H9 (cell line): ENCODE data around the gene KPTN. TPM values are rescaled to one million over a fixed set of nuclear protein-coding genes. Genes with fewer than 3 reads are reported as not detected.
A peak's percentile ranks its signal among the peaks of the same experiment; 100 is the strongest.

Source experiments
- DNase-seq: peaks from one replicate; pipeline ENCODE4 v3.0.0-alpha.2; 2017
- H2AFZ ChIP-seq: one replicate; pipeline ENCODE4 v1.6.1; 2013; ENCODE audit warnings: mild to moderate bottlenecking, low read length, control low read depth, moderate library complexity
- H2AK5ac ChIP-seq: 2 replicates; pipeline ENCODE4 v1.6.1; 2013; ENCODE audit warnings: low read length, control low read depth, mixed read lengths; ENCODE audit not compliant: insufficient read length
- H2BK120ac ChIP-seq: one replicate; pipeline ENCODE4 v1.6.1; 2013; ENCODE audit warnings: low read depth, mild to moderate bottlenecking, low read length, control low read depth, inconsistent platforms; ENCODE audit not compliant: poor library complexity, severe bottlenecking
- H2BK12ac ChIP-seq: 2 replicates; pipeline ENCODE4 v1.6.1; 2013; ENCODE audit warnings: low read length, control low read depth, mixed read lengths, low read depth; ENCODE audit not compliant: insufficient read length
- H2BK15ac ChIP-seq: 2 replicates; pipeline ENCODE4 v1.6.1; 2013; ENCODE audit warnings: low read depth, low read length, control low read depth
- H2BK20ac ChIP-seq: one replicate; pipeline ENCODE4 v1.6.1; 2013; ENCODE audit warnings: low read depth, mild to moderate bottlenecking, low read length, control low read depth, inconsistent platforms; ENCODE audit not compliant: poor library complexity, severe bottlenecking
- H2BK5ac ChIP-seq: 2 replicates; pipeline ENCODE4 v1.6.1; 2013; ENCODE audit warnings: low read length, control low read depth, mixed read lengths; ENCODE audit not compliant: insufficient read length
- H3K14ac ChIP-seq: 2 replicates; pipeline ENCODE4 v1.6.1; 2013; ENCODE audit warnings: low read length, control low read depth; ENCODE audit not compliant: insufficient read depth
- H3K18ac ChIP-seq: 2 replicates; pipeline ENCODE4 v1.6.1; 2013; ENCODE audit warnings: low read depth, mild to moderate bottlenecking, mixed read lengths, low read length, control low read depth; ENCODE audit not compliant: insufficient read length
- H3K23ac ChIP-seq: 2 replicates; pipeline ENCODE4 v1.6.1; 2013; ENCODE audit warnings: low read length, control low read depth, mixed read lengths, low read depth; ENCODE audit not compliant: insufficient read length
- H3K23me2 ChIP-seq: 2 replicates; pipeline ENCODE4 v1.6.1; 2013; ENCODE audit warnings: low read depth, mild to moderate bottlenecking, mixed read lengths, low read length, control low read depth; ENCODE audit not compliant: insufficient read length, poor library complexity, severe bottlenecking
- H3K27ac ChIP-seq: 2 replicates; pipeline ENCODE4 v1.5.1; 2013; ENCODE audit warnings: low read length, control low read depth, mixed read lengths, low read depth; ENCODE audit not compliant: insufficient read length
- H3K27me3 ChIP-seq: 2 replicates; pipeline ENCODE4 v1.6.1; 2013; ENCODE audit warnings: low read length, control low read depth, inconsistent platforms; ENCODE audit not compliant: insufficient read depth
- H3K4ac ChIP-seq: 2 replicates; pipeline ENCODE4 v1.6.1; 2013; ENCODE audit warnings: low read depth, mild to moderate bottlenecking, control low read depth, inconsistent platforms, low read length, moderate library complexity
- H3K4me1 ChIP-seq: 2 replicates; pipeline ENCODE4 v1.6.1; 2013; ENCODE audit warnings: low read length, control low read depth, inconsistent platforms; ENCODE audit not compliant: insufficient read depth
- H3K4me2 ChIP-seq: 2 replicates; pipeline ENCODE4 v1.6.1; 2013; ENCODE audit warnings: low read length, control low read depth, mixed read lengths; ENCODE audit not compliant: insufficient read length, insufficient read depth
- H3K56ac ChIP-seq: 2 replicates; pipeline ENCODE4 v1.6.1; 2013; ENCODE audit warnings: low read depth, mild to moderate bottlenecking, mixed read lengths, low read length, control low read depth; ENCODE audit not compliant: insufficient read length
- H3K79me1 ChIP-seq: 2 replicates; pipeline ENCODE4 v1.6.1; 2013; ENCODE audit warnings: low read depth, mild to moderate bottlenecking, moderate library complexity, low read length, control low read depth, inconsistent platforms; ENCODE audit not compliant: insufficient read depth, poor library complexity, severe bottlenecking
- H3K79me2 ChIP-seq: 2 replicates; pipeline ENCODE4 v1.6.1; 2013; ENCODE audit warnings: low read length, control low read depth, inconsistent platforms; ENCODE audit not compliant: insufficient read depth
- H3K9ac ChIP-seq: 2 replicates; pipeline ENCODE4 v1.6.1; 2013; ENCODE audit warnings: low read length, control low read depth, mixed read lengths; ENCODE audit not compliant: insufficient read length; ENCODE audit errors: extremely low read depth
- H3K9me3 ChIP-seq: one replicate; pipeline ENCODE4 v1.6.1; 2013; ENCODE audit warnings: low read depth, low read length, inconsistent platforms; ENCODE audit not compliant: control insufficient read depth
- H3T11ph ChIP-seq: one replicate; pipeline ENCODE4 v1.6.1; 2013; ENCODE audit warnings: mild to moderate bottlenecking, low read length, control low read depth, inconsistent platforms
- H4K20me1 ChIP-seq: one replicate; pipeline ENCODE4 v1.6.1; 2013; ENCODE audit not compliant: control insufficient read depth, insufficient read length, insufficient read depth
- H4K5ac ChIP-seq: 2 replicates; pipeline ENCODE4 v1.6.1; 2013; ENCODE audit warnings: low read depth, mild to moderate bottlenecking, mixed read lengths, low read length, control low read depth; ENCODE audit not compliant: insufficient read length
- H4K8ac ChIP-seq: replicated peaks from 2 replicates; pipeline ENCODE4 v1.6.1; 2013; ENCODE audit warnings: low read length, control low read depth, mixed read lengths, low read depth; ENCODE audit not compliant: insufficient read length
- H4K91ac ChIP-seq: 2 replicates; pipeline ENCODE4 v1.6.1; 2013; ENCODE audit warnings: low read depth, mild to moderate bottlenecking, moderate library complexity, mixed read lengths, low read length, control low read depth; ENCODE audit not compliant: insufficient read length
- H3K27ac Mint-ChIP-seq, 3 experiments: 2 replicates in 2 of 3; 3 replicates in 1 of 3; pipeline ENCODE4 v1.8.0; 2020 to 2021; ENCODE audit warnings: mixed read lengths in 3 of 3, mild to moderate bottlenecking in 1 of 3, moderate library complexity in 1 of 3
- H3K27me3 Mint-ChIP-seq: 2 replicates; pipeline ENCODE4 v1.8.0; 2021; ENCODE audit warnings: low read depth, mild to moderate bottlenecking, moderate library complexity, mixed read lengths
- H3K36me3 Mint-ChIP-seq, 3 experiments: 2 replicates in 2 of 3; 3 replicates in 1 of 3; pipeline ENCODE4 v1.8.0; 2020 to 2021; ENCODE audit warnings: low read depth in 3 of 3, mixed read lengths in 3 of 3; ENCODE audit not compliant: insufficient read depth in 1 of 3
- H3K4me1 Mint-ChIP-seq, 2 experiments: 2 replicates each; pipeline ENCODE4 v1.8.0; 2020; ENCODE audit warnings: mixed read lengths in 2 of 2
- H3K4me3 Mint-ChIP-seq, 2 experiments: 2 replicates in 1 of 2; 3 replicates in 1 of 2; pipeline ENCODE4 v1.8.0; 2020 to 2021; ENCODE audit warnings: mild to moderate bottlenecking in 2 of 2, mixed read lengths in 2 of 2, moderate library complexity in 1 of 2
- H3K9me3 Mint-ChIP-seq, 2 experiments: 2 replicates in 1 of 2; 3 replicates in 1 of 2; pipeline ENCODE4 v1.8.0; 2020; ENCODE audit warnings: mild to moderate bottlenecking in 2 of 2, mixed read lengths in 2 of 2, moderate library complexity in 1 of 2
- CTCF ChIP-seq: fragments of 200-600 bp; sonication (generic); conservative IDR thresholded peaks from 3 replicates; pipeline ENCODE4 v1.8.0; 2021; ENCODE audit warnings: antibody characterized with exemption, mild to moderate bottlenecking
- WGBS: extraction: QIAGEN DNeasy Blood & Tissue Kit; methylation state at CpG from one replicate; pipeline ENCODE4 v1.1.7; 2013; ENCODE audit warnings: missing lambda C conversion rate, low lambda C conversion rate, mixed read lengths; ENCODE audit not compliant: insufficient read length; ENCODE audit errors: extremely low coverage; 5-methylcytosine and 5-hydroxymethylcytosine counted together
- total RNA-seq: library from RNA; stranded (reverse); gene quantifications from 2 replicates; pipeline ENCODE4 v1.2.1, GENCODE V29; 2021

Gene KPTN
- total RNA-seq, 1 experiment from 2014 or later: 35.4 TPM

- Histone ChIP-seq H2BK20ac (no peak overlapping the region), H4K5ac (no peak overlapping the region), H3K9me3 (no peaks in the 10 kb centered on the region), H3K9ac (no peak overlapping the region), H3K56ac (no peak overlapping the region), H2AK5ac (no peak overlapping the region), H3T11ph (no peak overlapping the region), H2BK5ac (no peak overlapping the region), H3K79me1 (peaks cover 9% of the 10 kb centered on the region), H3K4ac (no peak overlapping the region), H4K91ac (no peak overlapping the region), H3K23ac (no peak overlapping the region), H2BK12ac (no peak overlapping the region), H3K4me2 (no peak overlapping the region), H2AFZ (no peak overlapping the region), H2BK120ac (no peak overlapping the region), H4K8ac (no peak overlapping the region), H3K27me3 (no peaks in the 10 kb centered on the region), H3K18ac (no peak overlapping the region), H3K14ac (no peak overlapping the region), H2BK15ac (no peak overlapping the region), H3K23me2 (peaks cover 7% of the 10 kb centered on the region), H3K27ac (no peak overlapping the region), H4K20me1 (no peaks in the 10 kb centered on the region), H3K4me1 (no peaks in the 10 kb centered on the region), H3K79me2 (peaks cover 10% of the 10 kb centered on the region; the same call in 1 of the 2 replicates)
- Mint-ChIP-seq H3K27me3 (no peaks in the 10 kb centered on the region), H3K4me3 (peak overlapping the region; percentile 96), H3K9me3 (no peaks in the 10 kb centered on the region), H3K4me1 (peaks cover 23 to 37% of the 10 kb centered on the region in 2 experiments), H3K36me3 (peaks cover 0 to 4% (median 0%) of the 10 kb centered on the region in 3 experiments; a peak in 1 of 7 replicates), H3K27ac (peak overlapping the region; percentile 9 to 90 (median 62); a peak in 3 of 7 replicates)
- no peak for DNase-seq
- no CpG with 5 or more reads among the region's 11 CpGs for WGBS
- no peak for TF ChIP-seq CTCF
Observed at GRCh38 chr19:47512183-47512947, 28.3 kb upstream of the KPTN start.
